ENCODE results near the gene MBNL2.

The MBNL2 gene

DNA sequence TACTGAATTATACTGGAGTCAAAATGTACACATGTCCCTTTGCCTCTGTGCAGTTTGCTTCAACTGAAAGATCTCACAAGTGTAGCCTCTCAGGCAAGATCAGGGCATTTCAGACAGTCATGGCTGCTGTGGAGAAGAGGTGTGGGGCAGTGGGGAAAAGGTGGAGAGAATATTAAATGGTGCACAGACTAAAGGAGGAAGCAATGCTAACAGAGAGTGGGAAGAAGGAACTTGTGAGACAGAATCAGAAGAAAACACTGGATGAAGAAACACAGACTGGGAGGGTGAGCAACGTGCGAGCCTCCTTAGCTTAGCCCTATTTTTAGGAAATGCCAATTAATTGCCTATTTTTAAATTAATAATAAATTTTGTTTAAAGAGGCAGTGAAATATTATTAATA is 162.2 kb downstream of the MBNL2 start:
- DNase-seq (ENCODE audit: low spot score): no peak
- TF ChIP-seq CTCF (IDR thresholded peaks at IDR 0.05; ENCODE audit: extremely low read depth, insufficient read depth, missing control alignments): no peak
- in situ Hi-C loops (cut with MboI; ENCODE audit: low pct_unique_long_range_greater_than_20kb, low sequenced_read_pairs, unreplicated experiment): no loop called here

- in situ Hi-C loops (cut with MboI; ENCODE audit: low pct_unique_long_range_greater_than_20kb, low sequenced_read_pairs, unreplicated experiment): no loop called here
- TF ChIP-seq CTCF (IDR thresholded peaks at IDR 0.05; ENCODE audit: extremely low read depth, insufficient read depth, missing control alignments): no peak
Measured at GRCh38 chr13:97385146-97385545, 163.0 kb downstream of the MBNL2 start.

GRCh38 chr13:97385854-97386253 is 163.7 kb downstream of the MBNL2 start:
- in situ Hi-C loops (cut with MboI; ENCODE audit: low pct_unique_long_range_greater_than_20kb, low sequenced_read_pairs, unreplicated experiment): no loop called here
- no peak for TF ChIP-seq CTCF (IDR thresholded peaks at IDR 0.05; ENCODE audit: extremely low read depth, insufficient read depth, missing control alignments)
- DNase-seq (ENCODE audit: low spot score): no peak

More at GRCh38 chr13:97385146-97385545, 163.0 kb downstream of the MBNL2 start:
- DNase-seq (ENCODE audit: low spot score): no peak

- no peak for TF ChIP-seq CTCF (IDR thresholded peaks at IDR 0.05; ENCODE audit: extremely low read depth, insufficient read depth, missing control alignments)
- no peak for DNase-seq (ENCODE audit: low spot score)
- in situ Hi-C loops (cut with MboI; ENCODE audit: low pct_unique_long_range_greater_than_20kb, low sequenced_read_pairs, unreplicated experiment): no loop called here
Measured at GRCh38 chr13:97386801-97387484, 164.8 kb downstream of the MBNL2 start.

DNA sequence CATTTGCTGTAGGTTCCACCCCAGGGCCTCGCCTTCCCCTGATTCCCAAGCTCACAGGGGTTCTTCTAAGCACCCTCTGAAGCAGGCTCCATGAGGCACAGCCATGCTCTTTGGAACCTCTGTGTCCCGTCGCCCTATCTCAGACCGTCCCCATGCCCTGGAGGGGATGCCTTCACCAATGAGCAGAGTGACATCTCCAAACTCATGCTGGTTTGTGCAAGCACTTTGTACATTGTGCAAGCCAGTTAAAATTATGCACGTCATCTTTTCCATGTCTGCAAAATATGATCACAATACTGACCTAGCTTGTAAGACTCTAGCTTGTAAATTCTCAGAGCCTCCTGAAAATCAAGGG is 165.3 kb downstream of the MBNL2 start:
- DNase-seq (ENCODE audit: low spot score): no peak
- in situ Hi-C loops (cut with MboI; ENCODE audit: low pct_unique_long_range_greater_than_20kb, low sequenced_read_pairs, unreplicated experiment): no loop called here
- no peak for TF ChIP-seq CTCF (IDR thresholded peaks at IDR 0.05; ENCODE audit: extremely low read depth, insufficient read depth, missing control alignments)

DNA sequence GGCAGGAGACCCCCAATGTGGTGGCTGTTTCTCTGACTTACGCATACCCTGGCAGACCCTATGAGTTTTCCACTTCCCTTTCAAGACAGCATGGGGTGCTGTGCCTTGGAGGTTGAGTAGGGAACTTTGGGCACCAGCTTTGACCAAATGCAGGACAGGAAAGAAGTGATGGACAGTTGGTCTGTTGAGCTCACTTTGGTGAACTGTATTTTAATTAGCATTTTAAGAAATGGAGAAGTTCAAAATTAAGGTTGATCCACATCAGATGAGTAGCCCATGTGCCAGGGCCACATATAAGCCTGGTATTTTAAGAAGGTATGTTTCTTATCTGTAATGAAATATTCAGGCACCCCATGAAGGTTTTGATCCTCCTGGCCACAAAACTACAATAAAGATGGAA is 165.8 kb downstream of the MBNL2 start:
- DNase-seq (ENCODE audit: low spot score): no peak

More for the DNA sequence above, 165.8 kb downstream of the MBNL2 start:
- TF ChIP-seq CTCF (IDR thresholded peaks at IDR 0.05; ENCODE audit: extremely low read depth, insufficient read depth, missing control alignments): no peak
- in situ Hi-C loops (cut with MboI; ENCODE audit: low pct_unique_long_range_greater_than_20kb, low sequenced_read_pairs, unreplicated experiment): no loop called here
